PC-3 (cell line): ENCODE results near the gene LRWD1. TPM values are rescaled to one million over a fixed set of nuclear protein-coding genes. Genes with fewer than 3 reads are reported as not detected.
A peak's percentile ranks its signal among the peaks of the same experiment; 100 is the strongest.

Experiments used
- ATAC-seq: fragments of 200-7000 bp; cut with Tn5 transposase; 2 replicates; pipeline ENCODE4 v1.9.1; 2020; ENCODE audit warnings: mild to moderate bottlenecking, moderate library complexity
- BruUV-seq: library from RNA; stranded (reverse); fragments of 400-500 nt; replicated peaks from 2 replicates; lab custom pipeline; 2021; lab: Mats Ljungman, UMichigan
- CTCF ChIA-PET: fragments of 300-600 bp; sonication (Branson Sonifier 250); formaldehyde crosslinking; loops from one replicate; lab custom pipeline; 2022; ENCODE audit warnings: antibody characterized with exemption; lab: Charles Lee
- POLR2A ChIA-PET: fragments of 300-600 bp; sonication (Branson Sonifier 250); formaldehyde crosslinking; loops from one replicate; lab custom pipeline; 2022; ENCODE audit warnings: antibody characterized with exemption; ENCODE audit not compliant: unreplicated experiment; lab: Charles Lee
- DNase-seq: peaks from one replicate; pipeline ENCODE4 v3.0.0-alpha.2; 2015
- H2AFZ ChIP-seq: fragments of 300-600 bp; sonication (generic); 2 replicates; pipeline ENCODE4 v1.6.0; 2016; ENCODE audit warnings: antibody characterized with exemption, low read length
- H3F3A ChIP-seq: fragments of 300-600 bp; sonication (generic); one replicate; pipeline ENCODE4 v1.6.0; 2017; ENCODE audit warnings: antibody characterized with exemption, low read length, control low read depth, mild to moderate bottlenecking; ENCODE audit not compliant: unreplicated experiment
- H3K27ac ChIP-seq: fragments of 300-600 bp; sonication (generic); 2 replicates; pipeline ENCODE4 v1.5.1; 2016; ENCODE audit warnings: mild to moderate bottlenecking, low read length
- H3K27me3 ChIP-seq: fragments of 300-600 bp; sonication (generic); 2 replicates; pipeline ENCODE4 v1.6.1; 2016; ENCODE audit warnings: low read length, mixed read lengths
- H3K36me3 ChIP-seq: fragments of 300-600 bp; sonication (generic); 2 replicates; pipeline ENCODE4 v1.6.1; 2016; ENCODE audit warnings: low read depth, mixed run types, low read length, mixed read lengths
- H3K4me1 ChIP-seq: fragments of 300-600 bp; sonication (generic); 2 replicates; pipeline ENCODE4 v1.5.1; 2016; ENCODE audit warnings: low read length; ENCODE audit not compliant: insufficient read depth
- H3K4me2 ChIP-seq: fragments of 300-600 bp; sonication (generic); 2 replicates; pipeline ENCODE4 v1.6.0; 2016; ENCODE audit warnings: low read length
- H3K4me3 ChIP-seq: fragments of 300-600 bp; sonication (generic); 2 replicates; pipeline ENCODE4 v1.5.1; 2016; ENCODE audit warnings: mild to moderate bottlenecking, low read length, mixed read lengths
- H3K79me2 ChIP-seq: fragments of 300-600 bp; sonication (generic); 2 replicates; pipeline ENCODE4 v1.6.1; 2017; ENCODE audit warnings: low read length, mixed read lengths
- H3K9ac ChIP-seq: fragments of 300-600 bp; sonication (generic); 2 replicates; pipeline ENCODE4 v1.6.0; 2016; ENCODE audit warnings: mild to moderate bottlenecking, low read length
- H3K9me2 ChIP-seq: fragments of 300-600 bp; sonication (generic); replicated peaks from 2 replicates; pipeline ENCODE4 v1.6.1; 2016; ENCODE audit warnings: mixed run types, low read length, mixed read lengths
- H3K9me3 ChIP-seq: fragments of 300-600 bp; sonication (generic); 2 replicates; pipeline ENCODE4 v1.6.1; 2016; ENCODE audit warnings: low read length, mixed read lengths
- H4K20me1 ChIP-seq: fragments of 300-600 bp; sonication (generic); 2 replicates; pipeline ENCODE4 v1.6.1; 2016; ENCODE audit warnings: low read length, mixed read lengths
- EZH2 ChIP-seq: fragments of 300-600 bp; sonication (generic); IDR thresholded peaks from one replicate; pipeline ENCODE4 v1.6.1; 2017; ENCODE audit warnings: antibody characterized with exemption, mild to moderate bottlenecking, low read length; ENCODE audit not compliant: unreplicated experiment
- EZH2phosphoT487 ChIP-seq: fragments of 300-600 bp; sonication (generic); IDR thresholded peaks from 2 replicates; pipeline ENCODE4 v1.6.1; 2018; ENCODE audit warnings: mild to moderate bottlenecking, antibody characterized with exemption, low read length, borderline replicate concordance
- intact Hi-C: fragments of 100-400 bp; cut with micrococcal nuclease; formaldehyde crosslinking; loops from 2 replicates; pipeline ENCODE4 v1.9.0; 2023
- total RNA-seq: library from RNA; depleted of rRNA; stranded (reverse); fragments of >200 nt; gene quantifications from 2 replicates; pipeline ENCODE4 v1.2.3, GENCODE V29; 2014
- TF ChIP-seq, protein P1 (sequence below): fragments of 300-600 bp; sonication (generic); conservative IDR thresholded peaks from 2 replicates; pipeline ENCODE4 v1.5.1; 2017; ENCODE audit warnings: antibody characterized with exemption, low read depth, mild to moderate bottlenecking, low read length

Gene LRWD1
- total RNA-seq, 1 experiment from 2014 or later, result 41.8 TPM

DNA sequence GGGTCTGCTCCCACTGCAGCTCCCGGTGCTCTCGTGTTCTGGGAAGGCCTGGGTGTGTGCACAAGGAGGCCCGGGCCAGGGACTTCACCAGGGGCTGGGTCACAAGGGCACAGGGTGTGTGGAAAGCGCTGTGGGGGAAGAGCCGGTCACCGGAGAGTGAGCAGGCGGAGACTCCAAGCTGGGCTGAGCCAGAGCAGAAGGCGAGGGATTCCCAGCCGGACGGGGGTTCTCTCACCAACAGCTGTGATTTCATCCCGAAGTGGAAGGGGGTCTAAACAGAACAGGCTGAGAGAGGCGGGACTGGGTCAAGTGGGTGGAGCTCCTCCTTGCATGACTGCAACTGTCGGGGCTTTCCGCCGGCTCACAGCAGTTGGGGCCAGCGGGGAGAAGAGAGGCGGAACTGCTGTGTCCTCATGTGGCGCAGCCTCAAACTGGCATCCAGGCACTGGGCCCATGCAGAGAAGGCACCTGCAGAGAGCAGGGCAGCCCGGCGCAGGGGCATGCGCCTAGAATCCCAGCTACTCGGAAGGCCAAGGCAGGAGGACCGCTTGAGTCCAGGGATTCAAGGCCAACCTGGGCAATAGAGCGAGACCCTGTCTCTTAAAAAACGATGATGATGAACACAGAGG is 39.0 kb upstream of the LRWD1 start:
- Histone ChIP-seq H3K9me2 (no peaks in the 10 kb centered on the region), H3K36me3 (peaks cover 4% of the 10 kb centered on the region; the same call in 1 of the 2 replicates), H3K9ac (no peak overlapping the region), H2AFZ (no peak overlapping the region), H3K9me3 (no peaks in the 10 kb centered on the region), H3K79me2 (no peaks in the 10 kb centered on the region), H4K20me1 (no peaks in the 10 kb centered on the region), H3K27ac (no peak overlapping the region), H3K4me2 (no peak overlapping the region), H3K4me1 (no peaks in the 10 kb centered on the region), H3K4me3 (no peak overlapping the region), H3K27me3 (no peaks in the 10 kb centered on the region), H3F3A (no peaks in the 10 kb centered on the region)
- no peak for TF ChIP-seq EZH2phosphoT487
- no peak for TF ChIP-seq EZH2
- TF ChIP-seq, protein P1, sequence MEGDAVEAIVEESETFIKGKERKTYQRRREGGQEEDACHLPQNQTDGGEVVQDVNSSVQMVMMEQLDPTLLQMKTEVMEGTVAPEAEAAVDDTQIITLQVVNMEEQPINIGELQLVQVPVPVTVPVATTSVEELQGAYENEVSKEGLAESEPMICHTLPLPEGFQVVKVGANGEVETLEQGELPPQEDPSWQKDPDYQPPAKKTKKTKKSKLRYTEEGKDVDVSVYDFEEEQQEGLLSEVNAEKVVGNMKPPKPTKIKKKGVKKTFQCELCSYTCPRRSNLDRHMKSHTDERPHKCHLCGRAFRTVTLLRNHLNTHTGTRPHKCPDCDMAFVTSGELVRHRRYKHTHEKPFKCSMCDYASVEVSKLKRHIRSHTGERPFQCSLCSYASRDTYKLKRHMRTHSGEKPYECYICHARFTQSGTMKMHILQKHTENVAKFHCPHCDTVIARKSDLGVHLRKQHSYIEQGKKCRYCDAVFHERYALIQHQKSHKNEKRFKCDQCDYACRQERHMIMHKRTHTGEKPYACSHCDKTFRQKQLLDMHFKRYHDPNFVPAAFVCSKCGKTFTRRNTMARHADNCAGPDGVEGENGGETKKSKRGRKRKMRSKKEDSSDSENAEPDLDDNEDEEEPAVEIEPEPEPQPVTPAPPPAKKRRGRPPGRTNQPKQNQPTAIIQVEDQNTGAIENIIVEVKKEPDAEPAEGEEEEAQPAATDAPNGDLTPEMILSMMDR, result no peak
- CTCF ChIA-PET, result no interaction called here
- ATAC-seq (no peak), DNase-seq (no peak)
- intact Hi-C loops, result no loop called here
- BruUV-seq, result TSS peak; percentile 44
- POLR2A ChIA-PET, result no interaction called here

DNA sequence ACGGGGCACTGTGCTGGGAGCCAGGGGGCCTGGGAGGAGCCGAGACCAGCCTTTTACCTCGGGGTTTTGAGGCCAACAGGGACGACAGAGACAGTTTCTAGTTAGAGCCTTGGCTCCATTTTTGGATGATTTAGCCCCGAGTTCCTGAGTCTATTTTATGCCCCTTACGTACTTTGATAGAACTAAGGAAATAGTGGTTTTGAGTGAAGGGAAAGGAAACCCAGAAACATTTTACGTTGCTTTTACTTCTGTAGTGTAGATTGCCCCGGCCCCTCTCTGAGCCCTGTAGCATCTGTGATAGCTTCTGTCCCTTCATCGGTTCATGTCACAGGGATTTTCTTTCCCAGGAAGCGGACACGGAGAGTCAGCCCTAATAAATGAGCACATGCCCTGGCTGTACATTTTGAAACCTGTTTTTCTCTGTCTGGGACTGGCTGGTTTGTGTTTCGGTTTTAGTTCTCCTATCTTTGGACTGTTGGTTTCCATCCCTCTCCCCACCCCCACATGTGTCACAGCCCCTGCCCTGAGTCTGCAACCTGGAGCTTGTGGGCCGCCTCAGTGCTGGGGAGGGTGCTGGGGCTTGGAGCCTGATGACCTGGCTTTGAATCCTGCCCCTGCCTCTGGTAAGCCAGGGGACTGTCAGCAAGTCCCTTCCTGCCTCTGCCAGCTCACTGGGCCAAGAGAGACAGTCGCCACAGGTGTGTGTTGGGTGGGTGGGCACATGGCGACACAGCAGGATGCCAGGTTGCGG is 38.3 kb upstream of the LRWD1 start:
- ChIA-PET CTCF (no interaction called here), POLR2A (no interaction called here)
- H3K9me3 ChIP-seq, result no peaks in the 10 kb centered on the region
- H3K27me3 ChIP-seq, result no peaks in the 10 kb centered on the region
- H3K9me2 ChIP-seq, result no peaks in the 10 kb centered on the region
- H3K9ac ChIP-seq, result no peak overlapping the region
- TF ChIP-seq EZH2phosphoT487, result no peak
- TF ChIP-seq EZH2, result no peak
- TF ChIP-seq, protein P1, result no peak
- H3F3A ChIP-seq, result peaks cover 1% of the 10 kb centered on the region
- H3K27ac ChIP-seq, result no peak overlapping the region
- intact Hi-C loops, result no loop called here
- ATAC-seq (no peak), DNase-seq (no peak)
- no peak overlapping the region for H3K4me3 ChIP-seq
- no peaks in the 10 kb centered on the region for H3K36me3 ChIP-seq
- H2AFZ ChIP-seq, result no peak overlapping the region
- no TSS peak for BruUV-seq
- no peaks in the 10 kb centered on the region for H4K20me1 ChIP-seq
- no peaks in the 10 kb centered on the region for H3K79me2 ChIP-seq
- H3K4me2 ChIP-seq, result no peak overlapping the region
- H3K4me1 ChIP-seq, result peaks cover 2% of the 10 kb centered on the region

DNA sequence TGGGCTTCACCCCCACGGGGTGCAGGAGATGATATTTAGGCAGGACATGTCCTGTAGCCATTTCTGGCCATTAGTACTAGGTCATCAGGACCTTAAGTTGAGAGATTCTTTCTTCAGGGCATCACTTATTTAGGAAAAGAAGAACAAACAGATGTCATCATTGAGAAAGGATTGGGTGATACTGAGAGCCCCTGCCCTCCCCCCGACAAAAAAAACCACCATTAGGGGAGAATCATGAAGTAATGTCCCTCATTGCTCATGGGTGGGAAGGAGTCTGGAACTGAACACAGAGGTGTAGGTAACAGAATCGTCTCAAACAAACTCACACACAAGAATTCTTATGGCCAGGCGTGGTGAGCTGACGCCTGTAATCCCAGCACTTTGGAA is 37.8 kb upstream of the LRWD1 start:
- Histone ChIP-seq H3K4me2 (no peak overlapping the region), H3F3A (peaks cover 6% of the 10 kb centered on the region), H3K9ac (no peak overlapping the region), H3K4me3 (no peak overlapping the region), H3K27me3 (no peaks in the 10 kb centered on the region), H3K79me2 (no peaks in the 10 kb centered on the region), H3K9me2 (no peaks in the 10 kb centered on the region), H3K9me3 (no peaks in the 10 kb centered on the region), H3K27ac (no peak overlapping the region), H4K20me1 (no peaks in the 10 kb centered on the region), H3K36me3 (no peaks in the 10 kb centered on the region), H3K4me1 (peaks cover 8% of the 10 kb centered on the region), H2AFZ (no peak overlapping the region)
- DNase-seq, result no peak
- no TSS peak for BruUV-seq
- TF ChIP-seq, protein P1, result no peak
- TF ChIP-seq EZH2phosphoT487, result no peak
- TF ChIP-seq EZH2, result no peak
- POLR2A ChIA-PET, result no interaction called here
- CTCF ChIA-PET, result no interaction called here
- intact Hi-C loops, result no loop called here
- ATAC-seq, result no peak
